NCI-H1694 (cell line): Measurements from ENCODE around the gene RBBP8NL.

Source experiments
- DNase-seq: peaks from one replicate; lab custom pipeline; 2025; lab: John Stamatoyannopoulos, UW

The RBBP8NL gene

GRCh38 chr20:62407221-62407992, 19.9 kb downstream of the RBBP8NL start, which contains the start of gene CABLES2:
Gene CABLES2 (minus strand): TSS chr20:62407285. CDS start chr20:62407276, 9 bp downstream.
- DNase-seq = peak; percentile 59

DNA sequence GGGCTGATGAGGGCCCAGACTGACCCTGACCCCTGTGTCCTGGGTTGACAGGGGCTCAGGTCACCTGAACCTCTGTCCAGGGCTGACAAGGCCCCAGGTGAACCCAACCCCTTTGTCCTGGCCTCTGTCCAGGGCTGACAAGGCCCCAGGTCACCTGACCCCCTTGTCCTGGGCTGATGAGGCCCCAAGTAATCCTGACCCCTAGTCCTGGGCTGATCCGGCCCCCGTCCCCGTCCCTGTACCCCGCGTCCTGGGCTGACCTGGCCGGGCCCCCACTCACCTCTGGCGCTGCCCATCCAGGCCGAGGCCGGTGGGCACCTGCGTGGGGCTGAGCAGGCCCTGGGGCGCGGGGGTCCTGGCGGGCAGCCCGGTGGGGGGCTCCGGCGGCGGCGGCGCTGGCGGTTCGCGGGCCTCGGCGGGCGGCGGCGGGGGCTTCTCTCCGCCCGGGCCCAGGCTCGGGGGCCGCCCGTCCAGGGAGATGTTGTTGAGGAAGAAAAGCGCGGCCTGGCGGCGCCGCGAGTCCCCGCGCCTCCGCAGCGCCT, 20.6 kb downstream of the RBBP8NL start:
- DNase-seq = no peak

DNA sequence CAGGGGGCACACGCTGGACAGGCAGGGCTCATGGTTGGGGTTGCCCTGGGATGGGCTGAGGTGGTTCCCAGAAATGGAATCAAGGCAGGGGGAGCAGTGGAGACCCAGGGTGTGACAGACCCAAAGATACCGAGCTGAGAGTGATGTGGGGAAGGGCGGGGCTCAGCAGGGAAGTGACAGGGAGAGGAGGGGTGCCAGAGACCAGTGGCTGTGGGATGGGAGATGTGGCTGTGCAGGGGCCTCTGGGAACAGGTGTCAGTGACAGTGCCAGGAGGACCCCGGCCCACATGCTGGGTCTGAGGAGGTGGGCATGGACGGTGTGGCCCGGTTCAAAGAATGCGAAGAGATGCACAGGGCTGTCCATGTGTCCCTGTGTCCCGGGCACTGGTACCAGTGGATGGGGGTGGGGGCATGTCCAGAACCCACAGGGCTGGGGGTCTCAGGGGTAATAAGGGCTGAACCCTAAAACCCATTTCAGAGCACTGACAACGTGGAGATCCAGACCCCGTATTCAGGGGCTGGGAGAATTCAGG, 21.3 kb downstream of the RBBP8NL start:
- no peak for DNase-seq

GRCh38 chr20:62405108-62405980, 22.0 kb downstream of the RBBP8NL start:
- no peak for DNase-seq

- no peak for DNase-seq
Measured at GRCh38 chr20:62404761-62405107, 22.6 kb downstream of the RBBP8NL start.

GRCh38 chr20:62404112-62404665, 23.1 kb downstream of the RBBP8NL start:
- DNase-seq = no peak

GRCh38 chr20:62403331-62403730, 24.0 kb downstream of the RBBP8NL start:
- no peak for DNase-seq

GRCh38 chr20:62402456-62403150, 24.7 kb downstream of the RBBP8NL start:
- no peak for DNase-seq

DNA sequence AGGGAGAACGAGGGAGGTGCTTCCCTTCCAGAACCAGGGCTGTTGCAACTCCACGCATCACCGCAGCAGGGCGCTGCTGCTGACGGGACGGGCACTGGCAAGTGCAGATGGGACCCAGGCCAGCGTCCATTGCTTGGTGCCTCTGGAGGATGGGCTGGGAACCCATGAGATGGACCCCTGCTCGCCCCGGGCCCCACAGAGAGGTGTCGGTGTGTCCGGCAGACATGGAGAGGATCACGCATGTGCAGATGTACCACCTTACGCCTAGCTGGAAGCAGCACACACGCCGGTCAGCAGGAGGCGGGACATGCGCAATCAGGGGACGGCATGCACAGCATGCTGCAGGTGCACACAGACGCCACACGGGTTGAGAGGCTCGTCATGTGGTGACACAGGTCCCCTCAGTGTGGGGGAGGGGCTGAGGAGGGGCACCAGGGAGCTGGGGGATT, 26.0 kb downstream of the RBBP8NL start:
- DNase-seq = no peak

- no peak for DNase-seq
Measured at GRCh38 chr20:62400541-62400940, 26.8 kb downstream of the RBBP8NL start.

- DNase-seq = no peak
Measured at GRCh38 chr20:62400021-62400420, 27.3 kb downstream of the RBBP8NL start.

- no peak for DNase-seq
Measured at GRCh38 chr20:62398120-62398821, 29.1 kb downstream of the RBBP8NL start.

DNA sequence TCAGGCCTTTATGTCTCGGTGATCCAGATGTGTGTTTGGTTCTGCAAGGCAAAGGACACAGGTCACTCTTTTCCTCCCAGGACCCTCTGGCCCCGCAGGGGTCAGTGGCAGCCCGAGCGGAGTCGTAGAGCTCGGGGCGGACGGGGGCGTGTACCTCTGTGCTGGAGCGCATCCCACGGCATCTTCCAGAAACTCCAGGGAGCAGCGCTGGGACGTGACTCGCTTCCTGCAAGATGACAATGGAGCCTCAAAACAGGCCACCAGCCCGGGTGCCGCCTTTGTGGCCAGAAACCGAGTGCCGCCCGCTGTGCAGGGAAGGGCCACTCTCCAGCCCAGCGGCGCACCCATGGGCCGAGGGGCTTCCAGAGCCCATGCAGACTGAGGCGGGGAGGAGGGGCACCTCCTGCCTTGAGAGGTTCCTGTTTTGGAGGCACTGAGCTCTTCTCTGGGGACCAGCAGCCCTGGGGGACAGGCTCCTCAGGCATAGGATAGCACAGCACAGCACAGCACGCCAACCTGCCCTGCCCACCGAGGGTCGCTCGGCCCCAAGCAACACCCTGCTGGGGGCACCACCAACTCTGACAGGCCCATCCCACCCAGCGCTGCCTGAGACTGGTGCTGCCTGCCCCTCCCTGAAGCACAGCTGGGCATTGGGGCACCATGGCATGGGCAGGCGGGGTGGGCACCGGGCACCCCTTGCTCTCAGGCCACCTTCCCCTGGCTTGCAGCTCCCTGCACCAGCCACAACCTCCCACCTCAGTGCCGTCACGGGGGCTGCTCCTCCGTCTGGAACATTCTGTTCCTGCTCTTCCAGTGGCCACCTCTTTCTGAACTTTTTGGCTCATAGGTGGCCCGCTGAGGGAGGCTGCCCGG, 30.7 kb downstream of the RBBP8NL start:
- DNase-seq = no peak

DNA sequence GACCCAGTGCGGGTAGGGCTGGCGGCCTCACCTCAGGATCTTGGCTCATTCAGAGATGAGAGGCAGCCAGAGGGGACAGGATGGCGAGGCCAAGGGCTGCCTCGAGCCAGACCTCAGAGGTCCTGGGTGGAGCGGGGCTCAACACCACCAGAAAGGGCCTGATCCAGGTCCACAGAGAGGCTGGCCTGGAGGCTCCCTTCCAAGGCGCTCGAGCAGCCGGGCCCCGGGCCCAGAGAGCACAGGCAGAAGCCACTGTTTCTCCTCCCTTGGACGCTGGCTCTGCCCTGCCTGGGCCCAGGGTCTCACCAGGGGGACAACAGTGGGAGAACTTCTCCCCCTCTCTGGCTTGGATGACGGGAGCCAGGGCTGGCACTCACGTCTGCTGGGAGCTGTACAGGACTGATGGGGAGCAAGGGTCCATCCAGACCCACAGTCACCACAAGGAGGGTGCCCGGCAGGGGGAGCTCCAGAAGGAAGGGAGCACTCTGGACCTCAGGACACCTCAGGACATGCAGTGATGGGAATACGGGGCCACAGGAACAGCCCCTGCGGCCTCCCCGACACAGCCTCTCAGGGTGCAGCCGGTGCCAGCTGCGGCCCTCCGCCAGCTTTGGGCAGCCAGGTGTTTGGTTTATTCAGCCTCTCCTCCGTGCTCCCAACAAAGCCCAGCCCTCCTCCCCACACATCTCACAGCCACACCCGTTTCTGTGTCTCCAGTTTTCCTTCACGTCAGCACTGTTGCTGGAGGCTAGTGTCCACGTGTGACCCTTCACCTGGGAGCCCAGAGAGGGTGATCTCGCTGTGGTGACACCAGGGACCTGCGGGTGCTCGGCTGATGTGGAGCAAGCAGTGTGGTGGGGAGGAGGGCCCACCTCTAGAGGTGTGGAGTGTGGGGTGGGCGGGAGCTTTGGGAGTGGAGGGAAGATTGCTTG, 31.8 kb downstream of the RBBP8NL start:
- no peak for DNase-seq

- no peak for DNase-seq
Measured at GRCh38 chr20:62394248-62395245, 32.8 kb downstream of the RBBP8NL start.

DNA sequence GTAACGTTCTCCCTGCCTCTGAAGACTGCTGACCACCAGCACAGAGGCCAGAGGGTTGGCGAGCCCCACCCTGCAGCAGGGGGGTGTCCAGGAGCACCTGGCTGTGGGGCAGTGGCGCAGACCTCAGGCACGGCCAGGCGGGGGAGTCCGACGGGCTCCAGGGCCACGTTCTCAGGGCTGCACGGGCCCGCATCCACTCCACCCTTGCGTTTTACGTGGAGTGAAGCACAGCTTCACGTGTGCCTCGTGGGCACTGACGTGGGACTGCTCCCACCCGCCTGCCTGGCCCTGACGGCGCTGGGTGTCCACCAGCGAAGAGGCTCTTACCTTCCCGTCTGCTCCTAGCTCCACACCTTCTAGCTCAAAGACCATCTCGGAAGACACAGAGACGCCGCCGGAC, 33.5 kb downstream of the RBBP8NL start:
- DNase-seq = no peak

DNA sequence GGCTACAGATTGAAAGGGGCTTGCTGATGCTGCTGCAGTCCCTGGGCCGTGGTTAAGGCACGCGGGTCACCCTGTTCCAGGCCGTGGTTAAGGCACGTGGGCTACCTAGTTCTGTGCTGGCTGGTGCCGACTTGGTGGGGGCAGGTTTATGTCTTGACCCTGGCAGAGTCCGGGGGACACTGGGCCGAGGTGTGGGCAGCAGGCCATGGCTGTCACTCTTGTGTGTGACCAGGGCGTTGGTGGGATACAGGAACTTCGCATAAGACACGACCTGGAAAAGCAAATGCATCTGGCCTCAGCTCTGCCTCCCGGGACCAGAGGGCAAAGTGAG, 34.0 kb downstream of the RBBP8NL start:
- no peak for DNase-seq
